ENCODE measurements around the gene DNM3. TPM values are rescaled to one million over a fixed set of nuclear protein-coding genes. Genes with fewer than 3 reads are reported as not detected.

Gene DNM3
- total RNA-seq, 2 experiments from 2014 or later: 1.6 to 1.8 TPM

- no peak for DNase-seq
- Histone ChIP-seq H3K4me1 (ENCODE audit: insufficient read depth, low read length) (no peaks in the 10 kb centered on the region), H3K9me3 (ENCODE audit: control insufficient read depth in 1 of 2, insufficient read depth in 1 of 2, low read length in 2 of 2) (no peaks in the 10 kb centered on the region), H3K27me3 (ENCODE audit: control insufficient read depth in 1 of 2, insufficient read depth in 2 of 2, low read length in 2 of 2) (no peaks in the 10 kb centered on the region), H3K27ac (ENCODE audit: low read depth in 1 of 2, low read length in 2 of 2) (no peak overlapping the region), H3K36me3 (ENCODE audit: insufficient read depth, low read length) (no peaks in the 10 kb centered on the region), H3K4me3 (ENCODE audit: low read length) (no peak overlapping the region)
- Mint-ChIP-seq H3K4me1 (ENCODE audit: low read depth) (peaks cover 1% of the 10 kb centered on the region), H3K36me3 (ENCODE audit: low read depth) (no peaks in the 10 kb centered on the region), H3K27ac (no peak overlapping the region), H3K4me3 (no peak overlapping the region), H3K27me3 (no peaks in the 10 kb centered on the region), H3K9me3 (no peaks in the 10 kb centered on the region)
- no peak for ATAC-seq (ENCODE audit: poor library complexity)
- no peak for TF ChIP-seq CTCF (IDR thresholded peaks at IDR 0.05)
- intact Hi-C loops (cut with DNase I, micrococcal nuclease): no loop called here
- ChIA-PET POLR2A (no interaction called here), CTCF (no interaction called here)
Observed at GRCh38 chr1:172149346-172149745, 308.0 kb downstream of the DNM3 start.

GRCh38 chr1:172154551-172154950 is 313.3 kb downstream of the DNM3 start:
- H3K4me1 ChIP-seq (ENCODE audit: insufficient read depth, low read length): no peaks in the 10 kb centered on the region
- Mint-ChIP-seq H3K27ac (peak overlapping the region; percentile 53), H3K4me1 (ENCODE audit: low read depth) (peaks cover 6% of the 10 kb centered on the region), H3K9me3 (no peaks in the 10 kb centered on the region), H3K4me3 (no peak overlapping the region), H3K36me3 (ENCODE audit: low read depth) (no peaks in the 10 kb centered on the region), H3K27me3 (no peaks in the 10 kb centered on the region)
- CTCF ChIA-PET: no interaction called here
- TF ChIP-seq CTCF (IDR thresholded peaks at IDR 0.05): no peak
- no peak overlapping the region for H3K27ac ChIP-seq (ENCODE audit: low read depth in 1 of 2, low read length in 2 of 2)
- POLR2A ChIA-PET: interaction anchor here (1.1 to 2.4 kb wide), 3 partner anchors 9 to 240 kb away, joined by 3 to 6 read pairs (median 4); no protein-coding TSS in a partner anchor
- no peaks in the 10 kb centered on the region for H3K9me3 ChIP-seq (ENCODE audit: control insufficient read depth in 1 of 2, insufficient read depth in 1 of 2, low read length in 2 of 2)
- DNase-seq: peak in 2 of 14 experiments; percentile 2 to 67
- peak; percentile 68 for ATAC-seq (ENCODE audit: poor library complexity)
- no peak overlapping the region for H3K4me3 ChIP-seq (ENCODE audit: low read length)
- intact Hi-C loops (cut with DNase I, micrococcal nuclease): no loop called here
- H3K27me3 ChIP-seq (ENCODE audit: control insufficient read depth in 1 of 2, insufficient read depth in 2 of 2, low read length in 2 of 2): no peaks in the 10 kb centered on the region
- H3K36me3 ChIP-seq (ENCODE audit: insufficient read depth, low read length): no peaks in the 10 kb centered on the region

GRCh38 chr1:172155766-172156165 is 314.5 kb downstream of the DNM3 start:
- ChIA-PET CTCF (interaction anchor here (0.7 kb wide), 1 partner anchor 418 kb away, joined by 3 read pairs; no protein-coding TSS in a partner anchor), POLR2A (interaction anchor here (0.6 to 2.4 kb wide), 3 partner anchors 11 to 238 kb away, joined by 3 to 6 read pairs (median 3); no protein-coding TSS in a partner anchor)
- Mint-ChIP-seq H3K9me3 (no peaks in the 10 kb centered on the region), H3K4me1 (ENCODE audit: low read depth) (peaks cover 6% of the 10 kb centered on the region), H3K4me3 (no peak overlapping the region), H3K27me3 (no peaks in the 10 kb centered on the region), H3K36me3 (ENCODE audit: low read depth) (no peaks in the 10 kb centered on the region), H3K27ac (no peak overlapping the region)
- no peak for DNase-seq
- no peak overlapping the region for H3K4me3 ChIP-seq (ENCODE audit: low read length)
- intact Hi-C loops (cut with DNase I, micrococcal nuclease): no loop called here
- ATAC-seq (ENCODE audit: poor library complexity): no peak
- H3K9me3 ChIP-seq (ENCODE audit: control insufficient read depth in 1 of 2, insufficient read depth in 1 of 2, low read length in 2 of 2): no peaks in the 10 kb centered on the region
- no peak for TF ChIP-seq CTCF (IDR thresholded peaks at IDR 0.05)
- no peaks in the 10 kb centered on the region for H3K4me1 ChIP-seq (ENCODE audit: insufficient read depth, low read length)
- H3K27ac ChIP-seq (ENCODE audit: low read depth in 1 of 2, low read length in 2 of 2): no peak overlapping the region
- H3K36me3 ChIP-seq (ENCODE audit: insufficient read depth, low read length): no peaks in the 10 kb centered on the region
- H3K27me3 ChIP-seq (ENCODE audit: control insufficient read depth in 1 of 2, insufficient read depth in 2 of 2, low read length in 2 of 2): no peaks in the 10 kb centered on the region

Data from CD4-positive, alpha-beta T cell (primary cell).